GM23248 (cell line): ENCODE measurements around the gene CFAP47. TPM values are rescaled to one million over a fixed set of nuclear protein-coding genes. Genes with fewer than 3 reads are reported as not detected.
"Not testable (repeated sequence)": the region's sequence is repeated elsewhere in the genome, so short reads cannot be mapped to it uniquely, and the experiment has no call there.

ENCODE experiments used
- DNase-seq: peaks from one replicate; pipeline ENCODE4 v3.0.0-alpha.2; 2015
- H2AFZ ChIP-seq: fragments of 200-600 bp; sonication (generic); 2 replicates; pipeline ENCODE4 v1.6.1; 2016; ENCODE audit warnings: antibody characterized with exemption
- H3F3A ChIP-seq: fragments of 200-600 bp; sonication (generic); 2 replicates; pipeline ENCODE4 v1.6.1; 2016; ENCODE audit warnings: mild to moderate bottlenecking, antibody characterized with exemption, mixed run types; ENCODE audit not compliant: insufficient read depth
- H3K27ac ChIP-seq: fragments of 200-600 bp; sonication (generic); 2 replicates; pipeline ENCODE4 v1.5.1; 2016; ENCODE audit warnings: mild to moderate bottlenecking
- H3K27me3 ChIP-seq: fragments of 200-600 bp; sonication (generic); replicated peaks from 2 replicates; pipeline ENCODE4 v1.6.1; 2016; ENCODE audit warnings: mild to moderate bottlenecking; ENCODE audit not compliant: insufficient read depth
- H3K36me3 ChIP-seq: fragments of 200-600 bp; sonication (generic); 2 replicates; pipeline ENCODE4 v1.6.1; 2016; ENCODE audit warnings: low read depth, mild to moderate bottlenecking
- H3K4me1 ChIP-seq: fragments of 200-600 bp; sonication (generic); 2 replicates; pipeline ENCODE4 v1.6.1; 2016; ENCODE audit warnings: mild to moderate bottlenecking; ENCODE audit not compliant: insufficient read depth
- H3K4me2 ChIP-seq: fragments of 200-600 bp; sonication (generic); one replicate; pipeline ENCODE4 v1.6.1; 2016; ENCODE audit warnings: mild to moderate bottlenecking; ENCODE audit not compliant: unreplicated experiment
- H3K4me3 ChIP-seq: fragments of 200-600 bp; sonication (generic); 2 replicates; pipeline ENCODE4 v1.5.1; 2016; ENCODE audit warnings: mild to moderate bottlenecking
- H3K79me2 ChIP-seq: fragments of 200-600 bp; sonication (generic); 2 replicates; pipeline ENCODE4 v1.6.1; 2016; ENCODE audit warnings: mild to moderate bottlenecking; ENCODE audit not compliant: insufficient read depth
- H3K9ac ChIP-seq: fragments of 200-600 bp; sonication (generic); 2 replicates; pipeline ENCODE4 v1.6.1; 2016; ENCODE audit warnings: mild to moderate bottlenecking
- H3K9me2 ChIP-seq: fragments of 200-600 bp; sonication (generic); 2 replicates; pipeline ENCODE4 v1.6.1; 2016; ENCODE audit warnings: mixed run types, mild to moderate bottlenecking, moderate library complexity; ENCODE audit not compliant: insufficient read depth
- H3K9me3 ChIP-seq: fragments of 200-600 bp; sonication (generic); one replicate; pipeline ENCODE4 v1.6.1; 2017; ENCODE audit warnings: low read depth
- H4K20me1 ChIP-seq: fragments of 200-600 bp; sonication (generic); 2 replicates; pipeline ENCODE4 v1.6.0; 2016; ENCODE audit not compliant: insufficient read depth
- EZH2 ChIP-seq: fragments of 200-600 bp; sonication (generic); IDR thresholded peaks from 2 replicates; pipeline ENCODE4 v1.6.1; 2018; ENCODE audit warnings: antibody characterized with exemption, mild to moderate bottlenecking; ENCODE audit not compliant: insufficient read depth, poor library complexity, severe bottlenecking
- EZH2phosphoT487 ChIP-seq: fragments of 200-600 bp; sonication (generic); IDR thresholded peaks from 2 replicates; pipeline ENCODE4 v1.6.1; 2018; ENCODE audit warnings: antibody characterized with exemption, moderate library complexity, mild to moderate bottlenecking, low read depth; ENCODE audit not compliant: insufficient read depth
- WGBS, 2 experiments: methylation state at CpG; one replicate each; pipeline ENCODE4 v1.1.6; 2015 to 2017; ENCODE audit warnings: low lambda C conversion rate in 2 of 2, low coverage in 1 of 2; ENCODE audit errors: missing lambda C conversion rate in 2 of 2; 5-methylcytosine and 5-hydroxymethylcytosine counted together
- in situ Hi-C: fragments of 300-500 bp; cut with MboI; formaldehyde crosslinking; loops from 2 replicates; pipeline ENCODE4 v1.15.0; 2020
- polyA plus RNA-seq: library from polyadenylated mRNA; unstranded; fragments of >200 nt; fragmentation: Nextera tagmentation; extraction: Ambion mirVana; gene quantifications from 2 replicates; pipeline ENCODE4 v1.2.1, GENCODE V29; 2016
- total RNA-seq: library from RNA; depleted of rRNA; stranded (reverse); fragments of >200 nt; shearing (Covaris generic); gene quantifications from 2 replicates; pipeline ENCODE4 v1.2.3, GENCODE V29; 2014

The CFAP47 gene
- total and polyA plus RNA-seq, 2 experiments from 2014 or later = not detected

DNA sequence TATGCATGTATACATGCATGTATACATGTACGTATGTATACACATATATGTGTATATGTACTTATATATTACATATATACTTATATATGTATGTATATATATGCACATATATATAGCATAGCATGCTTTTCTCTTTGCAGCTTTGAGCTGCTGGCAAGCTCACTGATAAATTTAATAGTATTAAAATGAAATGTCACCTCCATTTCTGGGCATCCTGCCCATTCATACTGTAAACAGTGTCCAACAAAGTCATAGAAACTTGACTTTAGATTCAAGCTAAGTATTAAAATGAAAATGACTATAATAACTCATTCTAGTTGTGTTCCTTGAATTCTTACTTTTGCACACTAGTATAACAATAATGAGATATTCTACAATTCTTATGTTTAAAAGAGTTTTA, 163.7 kb downstream of the CFAP47 start:
- Histone ChIP-seq H3K79me2 (no peaks in the 10 kb centered on the region), H3K36me3 (no peaks in the 10 kb centered on the region)
- WGBS, 2 experiments = 37 to 38% methylated on average over 1 of the region's 1 CpG

DNA sequence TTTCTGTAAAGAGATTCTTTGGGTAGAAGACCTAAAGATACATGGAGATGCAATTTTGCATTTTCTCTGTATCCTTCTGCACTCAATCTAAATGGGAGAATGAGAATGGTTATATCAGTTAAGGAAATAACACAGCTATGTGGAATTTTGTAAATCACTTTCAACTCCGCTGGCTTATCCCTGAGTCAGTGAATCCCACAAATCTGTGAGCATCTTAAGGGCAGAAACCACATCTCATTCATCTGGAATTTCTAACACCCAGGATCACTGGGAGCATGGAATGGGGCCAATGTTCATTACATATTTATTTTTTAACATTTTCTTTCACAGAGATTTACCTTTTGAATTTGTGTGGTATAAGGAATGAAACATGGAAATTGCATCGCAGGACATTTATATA, 167.8 kb downstream of the CFAP47 start:
- in situ Hi-C loops = no loop called here
- no peak for DNase-seq
- 0 to 11% methylated on average over 2 of the region's 2 CpGs for WGBS, 2 experiments

More for the DNA sequence above, 163.7 kb downstream of the CFAP47 start:
- no peaks in the 10 kb centered on the region for H3F3A ChIP-seq
- no peaks in the 10 kb centered on the region for H4K20me1 ChIP-seq
- no peaks in the 10 kb centered on the region for H3K27me3 ChIP-seq
- no peaks in the 10 kb centered on the region for H3K9me3 ChIP-seq
- H3K9ac ChIP-seq = no peak overlapping the region
- no peak for TF ChIP-seq EZH2phosphoT487
- no peak for TF ChIP-seq EZH2
- no peak overlapping the region for H3K27ac ChIP-seq
- H3K4me3 ChIP-seq = no peak overlapping the region
- no peaks in the 10 kb centered on the region for H3K4me1 ChIP-seq
- H2AFZ ChIP-seq = no peak overlapping the region
- no peak overlapping the region for H3K4me2 ChIP-seq
- no peak for DNase-seq
- in situ Hi-C loops = no loop called here
- no peaks in the 10 kb centered on the region for H3K9me2 ChIP-seq

DNA sequence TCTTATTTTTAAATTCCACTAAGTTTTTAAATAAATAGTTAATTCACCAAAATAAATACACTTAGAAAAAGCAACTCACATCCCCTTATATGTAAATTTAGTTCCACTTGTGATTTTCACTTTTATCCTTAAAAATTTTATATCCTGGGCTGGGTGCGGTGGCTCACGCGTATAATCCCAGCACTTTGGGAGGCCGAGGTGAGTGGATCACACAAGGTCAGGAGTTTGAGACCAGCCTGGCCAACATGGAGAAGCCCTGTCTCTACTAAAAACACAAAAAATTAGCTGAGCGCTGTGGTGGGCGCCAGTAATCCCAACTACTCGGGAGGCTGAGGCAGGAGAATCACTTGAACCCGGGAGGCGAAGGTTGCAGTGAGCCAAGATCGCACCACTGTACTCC, 169.4 kb downstream of the CFAP47 start:
- WGBS, 2 experiments = 45 to 56% methylated on average over 8 to 10 of the region's 10 CpGs
- H3K4me3 ChIP-seq, H3K9ac ChIP-seq: not testable (repeated sequence)

More for the DNA sequence above, 167.8 kb downstream of the CFAP47 start:
- no peaks in the 10 kb centered on the region for H3K9me2 ChIP-seq
- H3K27me3 ChIP-seq = no peaks in the 10 kb centered on the region
- H4K20me1 ChIP-seq = no peaks in the 10 kb centered on the region
- H3K9me3 ChIP-seq = no peaks in the 10 kb centered on the region
- H3K4me1 ChIP-seq = no peaks in the 10 kb centered on the region
- no peak overlapping the region for H3K9ac ChIP-seq
- no peak for TF ChIP-seq EZH2phosphoT487
- no peak for TF ChIP-seq EZH2
- no peaks in the 10 kb centered on the region for H3F3A ChIP-seq
- H3K4me2 ChIP-seq = no peak overlapping the region
- no peaks in the 10 kb centered on the region for H3K36me3 ChIP-seq
- no peak overlapping the region for H2AFZ ChIP-seq
- no peaks in the 10 kb centered on the region for H3K79me2 ChIP-seq
- H3K4me3 ChIP-seq = no peak overlapping the region
- no peak overlapping the region for H3K27ac ChIP-seq

DNA sequence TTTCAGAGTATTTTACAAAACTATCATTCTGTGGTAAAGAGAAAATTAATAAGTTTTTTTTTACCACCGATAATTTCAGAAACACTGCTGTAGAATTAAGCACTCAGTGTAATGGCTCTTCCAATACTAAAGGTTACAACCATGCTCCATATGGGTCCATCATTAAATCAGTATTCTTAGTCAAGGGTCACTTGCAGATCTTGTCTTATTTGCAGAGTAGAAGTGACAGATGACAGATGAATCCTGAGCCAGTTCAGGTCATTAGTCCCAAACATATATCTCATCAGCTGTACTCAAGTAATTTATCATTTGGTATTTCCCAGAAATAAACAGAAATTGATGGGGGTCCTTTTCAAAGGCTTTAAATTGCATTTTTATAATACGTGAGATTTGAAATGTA, 182.9 kb downstream of the CFAP47 start:
- H3K9me3 ChIP-seq = no peaks in the 10 kb centered on the region
- H3F3A ChIP-seq = no peaks in the 10 kb centered on the region
- H3K4me3 ChIP-seq = no peak overlapping the region
- H3K9ac ChIP-seq = no peak overlapping the region
- H3K4me1 ChIP-seq = no peaks in the 10 kb centered on the region
- 13 to 17% methylated on average over 2 of the region's 2 CpGs for WGBS, 2 experiments
- H3K79me2 ChIP-seq = no peaks in the 10 kb centered on the region
- H3K27ac ChIP-seq = no peak overlapping the region
- H3K4me2 ChIP-seq = no peak overlapping the region
- H3K36me3 ChIP-seq = no peaks in the 10 kb centered on the region
- DNase-seq = no peak
- in situ Hi-C loops = no loop called here
- H4K20me1 ChIP-seq = no peaks in the 10 kb centered on the region
- no peaks in the 10 kb centered on the region for H3K9me2 ChIP-seq
- TF ChIP-seq EZH2phosphoT487 (no peak), EZH2 (no peak)
- no peaks in the 10 kb centered on the region for H3K27me3 ChIP-seq
- no peak overlapping the region for H2AFZ ChIP-seq

More for the DNA sequence above, 169.4 kb downstream of the CFAP47 start:
- H3K36me3 ChIP-seq, H2AFZ ChIP-seq, H3K27ac ChIP-seq, DNase-seq, H3K79me2 ChIP-seq, H3F3A ChIP-seq, H4K20me1 ChIP-seq, H3K4me2 ChIP-seq, H3K9me2 ChIP-seq, H3K27me3 ChIP-seq, H3K4me1 ChIP-seq, H3K9me3 ChIP-seq, in situ Hi-C loops: not testable (repeated sequence)

DNA sequence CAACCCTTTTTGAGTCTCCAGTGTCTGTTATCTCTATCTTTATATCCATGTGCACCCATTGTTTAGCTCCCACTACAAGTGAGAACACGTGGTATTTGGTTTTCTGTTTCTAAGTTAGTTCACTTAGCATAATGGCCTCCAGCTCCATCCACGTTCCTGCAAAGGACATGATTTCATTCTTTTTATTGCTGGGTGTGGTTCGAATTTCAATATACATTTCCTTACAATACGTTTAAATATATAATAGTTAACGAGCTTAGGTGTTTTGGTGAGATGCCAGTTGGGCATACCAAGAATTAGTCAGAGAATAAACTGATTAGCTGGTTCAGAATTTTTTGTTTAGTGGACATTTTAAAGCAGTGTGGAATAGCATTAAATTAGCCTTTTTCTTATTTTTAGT, 196.7 kb downstream of the CFAP47 start:
- no peaks in the 10 kb centered on the region for H3K4me1 ChIP-seq
- H3K27me3 ChIP-seq = no peaks in the 10 kb centered on the region
- H2AFZ ChIP-seq = no peak overlapping the region
- 3 to 4% methylated on average over 5 of the region's 5 CpGs for WGBS, 2 experiments
- TF ChIP-seq EZH2 (no peak), EZH2phosphoT487 (no peak)
- no peaks in the 10 kb centered on the region for H3F3A ChIP-seq
- H3K4me3 ChIP-seq = no peak overlapping the region
- H3K27ac ChIP-seq = no peak overlapping the region
- no peak overlapping the region for H3K4me2 ChIP-seq
- DNase-seq = no peak
- H3K36me3 ChIP-seq = no peaks in the 10 kb centered on the region
- H3K9ac ChIP-seq = no peak overlapping the region
- H3K9me3 ChIP-seq = no peaks in the 10 kb centered on the region
- H3K9me2 ChIP-seq = no peaks in the 10 kb centered on the region
- in situ Hi-C loops = no loop called here
- H4K20me1 ChIP-seq = no peaks in the 10 kb centered on the region
- H3K79me2 ChIP-seq = no peaks in the 10 kb centered on the region
